HepG2 (cell line): ENCODE results near the gene TEX14. TPM values are rescaled to one million over a fixed set of nuclear protein-coding genes. Genes with fewer than 3 reads are reported as not detected.

Source experiments
- E2F1 ChIP-seq: sonication (generic); formaldehyde crosslinking; IDR thresholded peaks from 2 replicates; pipeline ENCODE4 v1.5.0; 2020; ENCODE audit warnings: missing genetic modification reagents
- FIP1L1 ChIP-seq: fragments of 200-400 bp; formaldehyde crosslinking; IDR thresholded peaks from 2 replicates; pipeline ENCODE4 v1.6.1; 2018; ENCODE audit warnings: low read depth, mild to moderate bottlenecking, low read length, moderate library complexity, borderline replicate concordance; ENCODE audit not compliant: insufficient read depth
- HMG20B ChIP-seq: conservative IDR thresholded peaks from 2 replicates; pipeline ENCODE4 v1.6.1; 2016; ENCODE audit warnings: missing genetic modification reagents, missing compliant biosample characterization
- MED8 ChIP-seq: sonication (generic); formaldehyde crosslinking; IDR thresholded peaks from 2 replicates; pipeline ENCODE4 v1.8.1; 2023; ENCODE audit warnings: mild to moderate bottlenecking, missing genetic modification reagents; ENCODE audit not compliant: insufficient replicate concordance
- SMYD3 ChIP-seq: sonication (generic); formaldehyde crosslinking; IDR thresholded peaks from 2 replicates; pipeline ENCODE4 v1.8.1; 2023; ENCODE audit warnings: mild to moderate bottlenecking, missing genetic modification reagents
- TERF1 ChIP-seq: sonication (generic); formaldehyde crosslinking; IDR thresholded peaks from 2 replicates; pipeline ENCODE4 v1.8.0; 2022; ENCODE audit warnings: mild to moderate bottlenecking, missing genetic modification reagents, moderate library complexity
- TRIM24 ChIP-seq: sonication (generic); formaldehyde crosslinking; IDR thresholded peaks from 2 replicates; pipeline ENCODE4 v1.8.0; 2022; ENCODE audit warnings: mild to moderate bottlenecking, missing genetic modification reagents
- ZBTB1 ChIP-seq: sonication (generic); formaldehyde crosslinking; IDR thresholded peaks from 2 replicates; pipeline ENCODE4 v1.4.0; 2020; ENCODE audit warnings: missing genetic modification reagents, borderline replicate concordance
- ZNF460 ChIP-seq: sonication (generic); formaldehyde crosslinking; IDR thresholded peaks from 2 replicates; pipeline ENCODE4 v1.5.1; 2020; ENCODE audit warnings: missing genetic modification reagents, mild to moderate bottlenecking, borderline replicate concordance
- ZNF547 ChIP-seq: sonication (generic); formaldehyde crosslinking; IDR thresholded peaks from 2 replicates; pipeline ENCODE4 v1.5.1; 2020; ENCODE audit warnings: mild to moderate bottlenecking, missing genetic modification reagents
- ZNF558 ChIP-seq: sonication (generic); formaldehyde crosslinking; IDR thresholded peaks from 2 replicates; pipeline ENCODE4 v1.9.0; 2022; ENCODE audit warnings: mild to moderate bottlenecking, missing genetic modification reagents, borderline replicate concordance
- ZNF563 ChIP-seq: sonication (generic); formaldehyde crosslinking; IDR thresholded peaks from 2 replicates; pipeline ENCODE4 v1.8.0; 2022; ENCODE audit warnings: mild to moderate bottlenecking, moderate library complexity, missing genetic modification reagents
- ZNF7 ChIP-seq: IDR thresholded peaks from 2 replicates; pipeline ENCODE4 v1.6.1; 2016; ENCODE audit warnings: missing biosample characterization, missing genetic modification reagents
- polyA plus RNA-seq, 8 experiments: library from polyadenylated mRNA; depleted of rRNA in 3 of 8; stranded (reverse) in 7 of 8; unstranded in 1 of 8; fragments of >200 nt; fragmentation: Illumina TruSeq in 4 of 8; extraction: Trizol in 4 of 8; gene quantifications; 2 replicates each; pipeline versions ENCODE4 v1.2.1 to v1.2.3, GENCODE V29; 2011 to 2016; ENCODE audit warnings: low read depth in 4 of 8, missing spikeins in 1 of 8, mixed read lengths in 1 of 8; ENCODE audit not compliant: insufficient read depth in 1 of 8
- total RNA-seq, 5 experiments: library from RNA; depleted of rRNA; stranded (reverse); fragments of >200 nt; fragmentation: Illumina TruSeq; extraction: Trizol; gene quantifications; 2 replicates each; pipeline ENCODE4 v1.2.3, GENCODE V29; 2016; ENCODE audit warnings: low read depth in 1 of 5

TEX14 gene
- total and polyA plus RNA-seq, 2 of the 13 experiments (the other 11 are each of a cell fraction or from before 2014, with no cell fraction given) = 0.04 to 0.07 TPM

GRCh38 chr17:58631523-58632323 is 60.1 kb downstream of the TEX14 start (continued):
- TF ChIP-seq ZNF460 (CRISPR knock-in tag) (no peak), ZNF547 (peak; percentile 64; the same call in 1 of the 2 replicates), MED8 (peak; percentile 100), HMG20B (peak; percentile 90), ZBTB1 (CRISPR knock-in tag) (peak; percentile 87; the same call in 1 of the 2 replicates), TRIM24 (no peak), ZNF558 (CRISPR knock-in tag) (0 out of 2 replicates have a peak, but pooled peaks have one; percentile 55), ZNF7 (no peak; the same call in 1 of the 2 replicates), SMYD3 (CRISPR knock-in tag) (peak; percentile 62; the same call in 1 of the 2 replicates), TERF1 (CRISPR knock-in tag) (no peak), E2F1 (CRISPR knock-in tag) (peak; percentile 41; the same call in 1 of the 2 replicates), FIP1L1 (no peak), ZNF563 (CRISPR knock-in tag) (no peak)
